HUES6 (cell line): ENCODE data around the gene TBR1.

ENCODE experiments used
- H3K27ac ChIP-seq: 2 replicates; pipeline ENCODE4 v1.7.0; 2013; ENCODE audit warnings: low read depth, mild to moderate bottlenecking, low read length, inconsistent platforms
- H3K27me3 ChIP-seq: 2 replicates; pipeline ENCODE4 v1.6.1; 2013; ENCODE audit warnings: low read length; ENCODE audit not compliant: control insufficient read depth, insufficient read depth
- H3K36me3 ChIP-seq: 2 replicates; pipeline ENCODE4 v1.6.1; 2013; ENCODE audit warnings: low read length; ENCODE audit not compliant: control insufficient read depth, insufficient read depth
- H3K4me1 ChIP-seq: 2 replicates; pipeline ENCODE4 v1.6.1; 2013; ENCODE audit warnings: low read length; ENCODE audit not compliant: control insufficient read depth, insufficient read depth
- H3K4me3 ChIP-seq: 2 replicates; pipeline ENCODE4 v1.5.1; 2013; ENCODE audit warnings: low read depth, low read length
- H3K9ac ChIP-seq: one replicate; pipeline ENCODE4 v1.6.1; 2013; ENCODE audit warnings: mild to moderate bottlenecking, low read length
- H3K9me3 ChIP-seq: 2 replicates; pipeline ENCODE4 v1.6.1; 2013; ENCODE audit warnings: low read depth, low read length; ENCODE audit not compliant: control insufficient read depth, insufficient read depth

The TBR1 gene

GRCh38 chr2:161386228-161386824, 29.8 kb upstream of the TBR1 start:
- H3K27ac ChIP-seq, result 0 out of 2 replicates have a peak overlapping the region, but pooled peaks have one; percentile 34
- H3K27me3 ChIP-seq, result no peaks in the 10 kb centered on the region
- H3K9me3 ChIP-seq, result no peaks in the 10 kb centered on the region
- H3K9ac ChIP-seq, result no peak overlapping the region
- no peak overlapping the region for H3K4me3 ChIP-seq
- no peaks in the 10 kb centered on the region for H3K4me1 ChIP-seq
- H3K36me3 ChIP-seq, result peaks cover 11% of the 10 kb centered on the region

DNA sequence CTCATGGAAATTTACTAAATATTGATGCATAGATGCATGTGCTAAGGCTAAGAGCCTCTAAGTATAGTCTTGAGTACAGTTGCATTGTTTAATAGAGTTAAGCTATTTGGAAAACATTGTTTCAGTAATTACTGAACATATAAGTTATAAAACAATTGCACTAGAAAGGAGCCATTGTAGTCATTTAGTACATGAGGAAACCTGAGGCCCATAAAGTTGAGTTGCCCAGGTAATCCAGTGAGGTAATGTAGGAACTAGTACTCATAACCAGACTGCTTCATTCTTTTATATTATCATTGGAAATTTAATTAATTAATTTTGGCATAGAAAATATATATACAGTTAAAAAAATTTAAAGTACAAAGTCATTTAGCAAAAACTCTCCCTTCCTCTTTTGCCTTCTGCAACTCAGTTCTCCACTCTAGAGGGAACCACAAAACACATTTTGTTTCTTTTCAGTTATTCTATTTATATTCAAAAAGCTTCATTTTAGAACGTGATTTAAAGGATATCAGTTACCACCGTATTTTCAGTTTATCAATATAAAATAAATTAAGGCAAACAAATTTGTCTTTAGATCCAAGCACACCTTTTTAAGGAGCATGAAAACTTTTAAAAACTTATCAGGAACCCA, 27.8 kb upstream of the TBR1 start:
- Histone ChIP-seq H3K9ac (no peak overlapping the region), H3K27me3 (no peaks in the 10 kb centered on the region), H3K9me3 (no peaks in the 10 kb centered on the region), H3K4me1 (no peaks in the 10 kb centered on the region), H3K4me3 (no peak overlapping the region), H3K36me3 (peaks cover 11% of the 10 kb centered on the region), H3K27ac (no peak overlapping the region)

GRCh38 chr2:161391737-161392506, 24.2 kb upstream of the TBR1 start:
- no peak overlapping the region for H3K9ac ChIP-seq
- no peak overlapping the region for H3K27ac ChIP-seq
- H3K27me3 ChIP-seq, result no peaks in the 10 kb centered on the region
- H3K4me3 ChIP-seq, result no peak overlapping the region
- peaks cover 22% of the 10 kb centered on the region for H3K36me3 ChIP-seq
- H3K9me3 ChIP-seq, result no peaks in the 10 kb centered on the region
- peaks cover 8% of the 10 kb centered on the region; the same call in 1 of the 2 replicates for H3K4me1 ChIP-seq

DNA sequence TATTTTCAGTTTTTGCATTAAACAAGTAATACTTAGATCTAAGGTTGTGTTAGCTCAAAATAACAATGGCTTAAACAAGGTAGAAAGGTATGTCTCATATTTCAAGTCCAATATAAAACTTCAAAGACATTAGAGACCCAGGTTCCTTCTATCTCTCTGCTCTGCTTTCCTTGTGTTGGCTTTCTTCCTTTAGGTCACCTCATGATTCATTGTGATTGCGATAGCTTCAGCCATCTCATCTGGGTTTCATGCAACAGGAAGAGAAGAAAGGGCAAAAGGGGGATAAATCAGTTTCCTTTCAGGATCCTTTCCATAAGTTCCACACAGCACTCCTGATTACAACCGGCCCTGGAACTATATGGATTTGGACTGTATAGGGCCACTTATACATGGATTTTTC, 16.0 kb upstream of the TBR1 start:
- Histone ChIP-seq H3K9me3 (no peaks in the 10 kb centered on the region), H3K4me3 (no peak overlapping the region), H3K9ac (no peak overlapping the region), H3K4me1 (no peaks in the 10 kb centered on the region), H3K27ac (no peak overlapping the region), H3K36me3 (peaks cover 53% of the 10 kb centered on the region), H3K27me3 (no peaks in the 10 kb centered on the region)

DNA sequence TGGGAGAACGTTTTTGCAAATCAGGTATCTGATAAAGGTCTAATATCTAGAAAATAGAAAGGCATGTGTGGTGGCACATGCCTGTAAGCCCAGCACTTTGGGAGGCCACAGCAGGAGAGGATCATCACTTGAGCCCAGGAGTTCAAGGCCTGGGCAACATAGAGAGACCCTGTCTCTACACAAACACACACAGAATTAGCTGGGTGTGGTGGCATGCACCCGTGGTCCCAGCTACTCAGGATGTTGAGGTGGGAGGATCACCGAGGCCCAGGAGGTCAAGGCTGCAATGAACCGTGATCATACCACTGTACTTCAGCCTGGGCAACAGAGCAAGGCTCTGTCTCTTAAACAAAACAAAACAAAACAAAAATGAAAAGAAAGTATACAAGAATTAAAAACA, 13.8 kb upstream of the TBR1 start:
- Histone ChIP-seq H3K4me1 (no peaks in the 10 kb centered on the region), H3K27ac (no peak overlapping the region), H3K9me3 (no peaks in the 10 kb centered on the region), H3K4me3 (no peak overlapping the region), H3K36me3 (peaks cover 33% of the 10 kb centered on the region), H3K9ac (no peak overlapping the region), H3K27me3 (no peaks in the 10 kb centered on the region)

DNA sequence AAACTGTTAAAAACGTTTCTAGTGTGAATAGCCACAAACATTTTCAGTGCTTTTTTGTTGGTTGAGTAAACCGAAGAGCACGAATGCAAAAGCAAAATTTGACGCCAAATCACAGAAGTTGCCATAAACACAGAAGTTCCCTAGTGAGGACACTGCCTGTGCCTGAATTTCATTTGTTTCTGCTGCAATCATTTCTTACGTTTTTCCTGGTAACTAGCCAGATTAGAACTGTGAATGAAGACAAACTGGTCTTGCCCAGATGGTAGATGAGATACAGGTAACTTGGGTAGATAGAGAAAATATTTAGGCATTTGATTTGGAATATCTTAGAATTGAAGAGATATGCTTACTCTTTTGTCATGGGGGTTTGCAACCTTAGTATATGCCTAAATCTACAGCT, 9.8 kb upstream of the TBR1 start:
- H3K27me3 ChIP-seq, result no peaks in the 10 kb centered on the region
- H3K9me3 ChIP-seq, result no peaks in the 10 kb centered on the region
- no peak overlapping the region for H3K27ac ChIP-seq
- H3K4me1 ChIP-seq, result no peaks in the 10 kb centered on the region
- peaks cover 17% of the 10 kb centered on the region for H3K36me3 ChIP-seq
- no peak overlapping the region for H3K4me3 ChIP-seq
- no peak overlapping the region for H3K9ac ChIP-seq

DNA sequence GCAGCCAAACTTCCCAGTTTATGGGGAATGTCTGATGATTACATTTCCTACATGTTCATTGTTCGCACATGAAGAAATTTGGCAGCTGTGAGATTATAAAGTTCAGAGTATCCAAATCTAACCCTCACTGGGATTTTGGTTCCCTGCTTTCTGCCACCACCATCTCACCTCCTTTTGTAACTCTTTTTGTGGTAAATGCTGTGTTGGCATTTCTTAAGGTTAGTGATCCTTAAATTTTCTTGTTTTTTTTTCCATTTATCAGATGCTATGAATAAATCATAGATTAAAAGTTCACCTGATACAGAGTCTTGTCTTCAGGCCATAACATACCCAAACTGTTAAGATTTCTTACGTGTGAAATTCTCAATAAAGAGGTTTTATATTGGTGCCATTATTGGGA, 8.5 kb upstream of the TBR1 start:
- H3K4me1 ChIP-seq, result no peaks in the 10 kb centered on the region
- no peak overlapping the region for H3K9ac ChIP-seq
- H3K27me3 ChIP-seq, result no peaks in the 10 kb centered on the region
- H3K36me3 ChIP-seq, result 0 out of 2 replicates have a peak, but pooled peaks cover 6% of the 10 kb centered on the region
- H3K4me3 ChIP-seq, result no peak overlapping the region
- H3K9me3 ChIP-seq, result no peaks in the 10 kb centered on the region
- no peak overlapping the region for H3K27ac ChIP-seq

- H3K36me3 ChIP-seq, result 0 out of 2 replicates have a peak, but pooled peaks cover 6% of the 10 kb centered on the region
- H3K27me3 ChIP-seq, result peaks cover 15% of the 10 kb centered on the region
- no peak overlapping the region for H3K27ac ChIP-seq
- no peak overlapping the region for H3K4me3 ChIP-seq
- H3K9me3 ChIP-seq, result no peaks in the 10 kb centered on the region
- peaks cover 14% of the 10 kb centered on the region for H3K4me1 ChIP-seq
- no peak overlapping the region for H3K9ac ChIP-seq
These were observed 6.7 kb upstream of the TBR1 start for GRCh38 chr2:161409308-161409907.

DNA sequence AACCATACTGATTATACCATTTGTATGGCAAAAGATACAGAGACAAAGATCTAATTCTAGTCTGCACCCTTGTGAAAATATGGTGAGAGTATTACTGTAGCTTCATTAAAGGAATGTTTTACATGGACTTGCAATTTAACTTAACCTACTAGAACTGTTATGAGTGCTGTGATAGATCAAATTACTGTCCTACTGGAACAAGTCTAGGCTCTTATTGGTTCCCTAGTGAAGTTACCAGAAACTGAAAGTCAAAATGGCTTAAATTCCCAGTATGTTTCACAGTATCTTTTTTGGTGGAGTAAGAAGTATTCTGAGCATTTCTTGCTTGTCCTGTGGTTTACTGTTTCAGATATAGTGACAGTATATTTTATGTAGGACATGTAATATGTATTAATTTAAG, 3.8 kb upstream of the TBR1 start:
- Histone ChIP-seq H3K27me3 (peaks cover 45% of the 10 kb centered on the region), H3K36me3 (0 out of 2 replicates have a peak, but pooled peaks cover 6% of the 10 kb centered on the region), H3K4me1 (peaks cover 40% of the 10 kb centered on the region), H3K9ac (no peak overlapping the region), H3K4me3 (no peak overlapping the region), H3K27ac (no peak overlapping the region), H3K9me3 (no peaks in the 10 kb centered on the region)

DNA sequence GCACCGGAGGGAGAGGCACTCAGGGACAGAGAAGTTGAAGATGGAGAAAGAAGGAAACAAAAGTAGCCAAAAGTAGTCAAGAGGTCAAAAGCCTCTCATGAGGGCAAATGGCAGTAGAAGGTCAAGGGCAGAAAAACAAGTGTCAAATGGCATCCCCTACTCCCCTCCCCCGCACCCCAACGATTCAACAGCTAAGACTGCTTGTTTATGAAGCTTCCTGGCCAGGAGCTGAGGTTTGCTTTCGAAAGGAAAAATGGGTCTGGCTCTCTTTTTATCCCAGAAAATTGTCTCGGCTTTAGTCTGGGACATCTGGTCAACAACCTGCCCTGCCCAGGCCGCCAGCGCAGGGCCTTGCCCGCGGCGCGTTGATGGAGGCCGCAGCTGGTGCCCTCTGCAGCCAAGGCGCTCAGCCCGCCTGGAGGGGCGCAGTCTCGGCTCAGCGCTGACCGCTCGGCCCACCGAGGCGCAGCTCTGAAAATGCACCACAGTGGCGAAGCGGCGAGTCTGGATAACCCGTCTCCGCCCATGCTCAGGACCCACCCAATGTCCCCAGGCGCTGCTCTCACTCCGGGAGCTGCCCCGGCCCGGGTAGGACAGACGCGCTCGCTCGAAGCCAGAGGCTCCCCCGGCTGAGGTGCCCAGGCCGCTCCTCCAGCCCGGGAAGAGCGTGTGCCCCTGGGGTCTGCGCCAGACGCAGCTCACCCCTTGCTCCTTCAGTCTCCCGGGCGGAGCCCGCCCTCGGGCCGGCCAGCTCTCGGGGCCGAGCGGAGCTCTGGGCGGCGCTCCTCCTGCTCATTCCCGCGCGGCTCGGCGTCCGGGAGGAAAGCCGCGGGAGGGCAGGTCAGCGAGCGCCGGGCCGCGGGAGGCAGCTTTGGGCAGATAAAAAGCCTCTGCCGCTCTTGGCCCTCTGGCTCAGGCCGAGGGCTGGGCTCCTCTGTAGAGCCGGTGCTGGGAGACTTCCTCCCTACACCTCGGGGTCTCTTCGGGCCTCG, 1.8 kb upstream of the TBR1 start:
- Histone ChIP-seq H3K9ac (peak overlapping the region; percentile 50), H3K4me3 (peak overlapping the region; percentile 71), H3K36me3 (0 out of 2 replicates have a peak, but pooled peaks cover 4% of the 10 kb centered on the region), H3K27me3 (peaks cover 65% of the 10 kb centered on the region), H3K4me1 (peaks cover 57% of the 10 kb centered on the region), H3K27ac (no peak overlapping the region), H3K9me3 (no peaks in the 10 kb centered on the region)
